Measurements from ENCODE around the gene SEPTIN1.

SEPTIN1 gene

DNA sequence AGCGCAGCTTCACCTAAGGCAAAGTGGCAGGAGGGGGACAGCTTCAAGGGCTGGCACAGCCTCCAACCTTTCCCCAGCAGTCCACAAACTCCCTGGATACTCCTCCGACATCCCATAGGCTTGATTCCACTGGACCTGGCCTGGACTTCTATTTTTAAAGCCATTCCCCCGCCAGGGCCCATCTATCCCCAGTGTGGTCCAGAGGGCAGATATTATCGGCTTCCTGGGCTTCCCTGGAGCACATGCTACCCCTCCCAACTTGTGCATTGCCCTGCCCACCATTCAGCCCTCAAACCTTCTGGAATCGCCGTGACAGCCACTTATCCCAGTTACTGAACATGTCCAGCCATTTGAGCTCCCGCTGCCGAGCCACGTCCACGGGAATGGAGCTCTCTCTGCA is 17.2 kb downstream of the SEPTIN1 start (continued):
- TF ChIP-seq ZNF37A (tag by site-specific recombination; IDR thresholded peaks at IDR 0.05) (no peak), ZNF354C (tag by site-specific recombination; IDR thresholded peaks at IDR 0.05; ENCODE audit: borderline replicate concordance, low read depth) (no peak), MEIS1 (CRISPR knock-in tag; IDR thresholded peaks at IDR 0.05; ENCODE audit: borderline replicate concordance) (no peak), ZNF169 (tag by site-specific recombination; IDR thresholded peaks at IDR 0.05) (no peak), ZNF660 (tag by site-specific recombination; IDR thresholded peaks at IDR 0.05) (no peak), ZNF837 (tag by site-specific recombination; IDR thresholded peaks at IDR 0.05) (no peak), ZBTB10 (tag by site-specific recombination; IDR thresholded peaks at IDR 0.05) (no peak), ZNF112 (tag by site-specific recombination; IDR thresholded peaks at IDR 0.05) (no peak), ZFP3 (tag by site-specific recombination; IDR thresholded peaks at IDR 0.05; ENCODE audit: low read depth) (no peak), ZNF175 (tag by site-specific recombination; IDR thresholded peaks at IDR 0.05) (no peak), ZNF24 (tag by site-specific recombination; IDR thresholded peaks at IDR 0.05) (no peak), ZNF266 (tag by site-specific recombination; IDR thresholded peaks at IDR 0.05; ENCODE audit: low read depth) (no peak)
- TF ChIP-seq, protein P1, sequence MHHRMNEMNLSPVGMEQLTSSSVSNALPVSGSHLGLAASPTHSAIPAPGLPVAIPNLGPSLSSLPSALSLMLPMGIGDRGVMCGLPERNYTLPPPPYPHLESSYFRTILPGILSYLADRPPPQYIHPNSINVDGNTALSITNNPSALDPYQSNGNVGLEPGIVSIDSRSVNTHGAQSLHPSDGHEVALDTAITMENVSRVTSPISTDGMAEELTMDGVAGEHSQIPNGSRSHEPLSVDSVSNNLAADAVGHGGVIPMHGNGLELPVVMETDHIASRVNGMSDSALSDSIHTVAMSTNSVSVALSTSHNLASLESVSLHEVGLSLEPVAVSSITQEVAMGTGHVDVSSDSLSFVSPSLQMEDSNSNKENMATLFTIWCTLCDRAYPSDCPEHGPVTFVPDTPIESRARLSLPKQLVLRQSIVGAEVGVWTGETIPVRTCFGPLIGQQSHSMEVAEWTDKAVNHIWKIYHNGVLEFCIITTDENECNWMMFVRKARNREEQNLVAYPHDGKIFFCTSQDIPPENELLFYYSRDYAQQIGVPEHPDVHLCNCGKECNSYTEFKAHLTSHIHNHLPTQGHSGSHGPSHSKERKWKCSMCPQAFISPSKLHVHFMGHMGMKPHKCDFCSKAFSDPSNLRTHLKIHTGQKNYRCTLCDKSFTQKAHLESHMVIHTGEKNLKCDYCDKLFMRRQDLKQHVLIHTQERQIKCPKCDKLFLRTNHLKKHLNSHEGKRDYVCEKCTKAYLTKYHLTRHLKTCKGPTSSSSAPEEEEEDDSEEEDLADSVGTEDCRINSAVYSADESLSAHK (tag by site-specific recombination; IDR thresholded peaks at IDR 0.05) = no peak

GRCh38 chr16:30361180-30361579 is 21.2 kb downstream of the SEPTIN1 start:
- H3K27ac ChIP-seq (ENCODE audit: extremely low read depth, low read depth, low read length) = no peak overlapping the region
- H3K4me1 ChIP-seq (ENCODE audit: control insufficient read depth, insufficient read depth, low read length) = no peaks in the 10 kb centered on the region
- CTCF ChIA-PET = interaction anchor here (0.6 to 1.0 kb wide), 2 partner anchors 8 to 279 kb away, joined by 3 read pairs; no protein-coding TSS in a partner anchor
- POLR2A ChIA-PET = interaction anchor here (1.2 to 2.9 kb wide), 2 partner anchors 9 to 10 kb away, joined by 4 to 17 read pairs; partner anchors contain the start of gene TBC1D10B
- TF ChIP-seq PRDM1 (tag by site-specific recombination; IDR thresholded peaks at IDR 0.05) = peak; percentile 91
- TF ChIP-seq ZEB2 (tag by site-specific recombination; IDR thresholded peaks at IDR 0.05) = peak; percentile 80; the same call in 1 of the 2 replicates
- no peak for TF ChIP-seq ZNF639 (tag by site-specific recombination; IDR thresholded peaks at IDR 0.05)
- peaks cover 24 to 89% of the 10 kb centered on the region in 2 experiments; a peak in 2 of 3 replicates for H3K36me3 ChIP-seq (ENCODE audit: control insufficient read depth in 2 of 2, insufficient read depth in 1 of 2, low read length in 2 of 2)
- H3K4me3 ChIP-seq (ENCODE audit: low read depth, low read length) = no peak overlapping the region
- no peaks in the 10 kb centered on the region for H3K9me3 ChIP-seq (ENCODE audit: control insufficient read depth, insufficient read depth, low read depth, low read length)

- POLR2A ChIA-PET = interaction anchor here (0.5 to 2.9 kb wide), 3 partner anchors 10 to 37 kb away, joined by 3 to 17 read pairs (median 7); partner anchors contain the start of gene TBC1D10B
- no peaks in the 10 kb centered on the region for H3K9me3 ChIP-seq (ENCODE audit: control insufficient read depth, insufficient read depth, low read depth, low read length)
- CTCF ChIA-PET = interaction anchor here (1.5 to 1.8 kb wide), 2 partner anchors 9 to 49 kb away, joined by 4 to 5 read pairs; no protein-coding TSS in a partner anchor
- no peak overlapping the region for H3K4me3 ChIP-seq (ENCODE audit: low read depth, low read length)
- no peaks in the 10 kb centered on the region for H3K4me1 ChIP-seq (ENCODE audit: control insufficient read depth, insufficient read depth, low read length)
- H3K36me3 ChIP-seq (ENCODE audit: control insufficient read depth in 2 of 2, insufficient read depth in 1 of 2, low read length in 2 of 2) = peaks cover 21 to 77% of the 10 kb centered on the region in 2 experiments; a peak in 2 of 3 replicates
- H3K27ac ChIP-seq (ENCODE audit: extremely low read depth, low read depth, low read length) = no peak overlapping the region
- TF ChIP-seq ZBTB20 (tag by site-specific recombination; IDR thresholded peaks at IDR 0.05) = no peak
- no peak for TF ChIP-seq ZNF626 (tag by site-specific recombination; IDR thresholded peaks at IDR 0.05)
- no peak for TF ChIP-seq ZNF146 (tag by site-specific recombination; IDR thresholded peaks at IDR 0.05)
- no peak for TF ChIP-seq PRDM6 (tag by site-specific recombination; IDR thresholded peaks at IDR 0.05)
- TF ChIP-seq KLF1 (tag by site-specific recombination; IDR thresholded peaks at IDR 0.05) = no peak
- TF ChIP-seq ZBTB10 (tag by site-specific recombination; IDR thresholded peaks at IDR 0.05) = no peak
- no peak for TF ChIP-seq ZNF677 (tag by site-specific recombination; IDR thresholded peaks at IDR 0.05)
- no peak for TF ChIP-seq ZBTB21 (tag by site-specific recombination; IDR thresholded peaks at IDR 0.05)
Measured at GRCh38 chr16:30359871-30360170, 22.5 kb downstream of the SEPTIN1 start.

Measured in HEK293 (cell line).